Nephron (organoid): ENCODE data around the gene ZNF423.
"Not testable (repeated sequence)": the region's sequence is repeated elsewhere in the genome, so short reads cannot be mapped to it uniquely, and the experiment has no call there.

Experiments
- H3K27ac Mint-ChIP-seq, 3 experiments: 2 replicates each; pipeline ENCODE4 v1.8.0; 2020; ENCODE audit warnings: mixed read lengths in 3 of 3, mild to moderate bottlenecking in 2 of 3, moderate library complexity in 1 of 3
- H3K27me3 Mint-ChIP-seq: 2 replicates; pipeline ENCODE4 v1.8.0; 2021; ENCODE audit warnings: low read depth, mild to moderate bottlenecking, moderate library complexity, mixed read lengths
- H3K36me3 Mint-ChIP-seq: 2 replicates; pipeline ENCODE4 v1.8.0; 2020; ENCODE audit warnings: low read depth, mixed read lengths
- H3K4me1 Mint-ChIP-seq: 2 replicates; pipeline ENCODE4 v1.8.0; 2020; ENCODE audit warnings: mixed read lengths
- H3K4me3 Mint-ChIP-seq, 3 experiments: 2 replicates each; pipeline ENCODE4 v1.8.0; 2020; ENCODE audit warnings: mild to moderate bottlenecking in 3 of 3, mixed read lengths in 3 of 3, moderate library complexity in 2 of 3
- H3K9me3 Mint-ChIP-seq: 2 replicates; pipeline ENCODE4 v1.8.0; 2020; ENCODE audit warnings: mixed read lengths
- CTCF ChIP-seq, 3 experiments: fragments of 200-600 bp; sonication (generic); IDR thresholded peaks; one replicate each; pipeline ENCODE4 v1.5.0; 2021; ENCODE audit warnings: antibody characterized with exemption in 3 of 3; ENCODE audit not compliant: unreplicated experiment in 3 of 3

Gene ZNF423

GRCh38 chr16:49875806-49876715 is 20.1 kb upstream of the ZNF423 start:
- H3K9me3 Mint-ChIP-seq = no peaks in the 10 kb centered on the region
- no peaks in the 10 kb centered on the region for H3K36me3 Mint-ChIP-seq
- peak overlapping the region; percentile 25 to 57 (median 47) for H3K27ac Mint-ChIP-seq
- TF ChIP-seq CTCF (IDR thresholded peaks at IDR 0.05; ENCODE audit: unreplicated experiment in 3 of 3) = no peak
- peaks cover 11% of the 10 kb centered on the region for H3K27me3 Mint-ChIP-seq
- peaks cover 10% of the 10 kb centered on the region for H3K4me1 Mint-ChIP-seq
- H3K4me3 Mint-ChIP-seq = peak overlapping the region; percentile 32 to 83 (median 49)

- H3K27me3 Mint-ChIP-seq = peaks cover 11% of the 10 kb centered on the region
- H3K9me3 Mint-ChIP-seq = no peaks in the 10 kb centered on the region
- peak overlapping the region in 1 of 3 experiments; percentile 38 for H3K27ac Mint-ChIP-seq
- no peak overlapping the region for H3K4me3 Mint-ChIP-seq
- peaks cover 10% of the 10 kb centered on the region for H3K4me1 Mint-ChIP-seq
- TF ChIP-seq CTCF (IDR thresholded peaks at IDR 0.05; ENCODE audit: unreplicated experiment in 3 of 3) = no peak
- H3K36me3 Mint-ChIP-seq = no peaks in the 10 kb centered on the region
Observed at GRCh38 chr16:49874613-49875237, 18.8 kb upstream of the ZNF423 start.

GRCh38 chr16:49871824-49872223 is 15.9 kb upstream of the ZNF423 start:
- H3K27ac Mint-ChIP-seq, H3K27me3 Mint-ChIP-seq, H3K9me3 Mint-ChIP-seq, H3K36me3 Mint-ChIP-seq, H3K4me3 Mint-ChIP-seq: not testable (repeated sequence)
- H3K4me1 Mint-ChIP-seq = peaks cover 26% of the 10 kb centered on the region

- H3K9me3 Mint-ChIP-seq = no peaks in the 10 kb centered on the region
- no peaks in the 10 kb centered on the region for H3K36me3 Mint-ChIP-seq
- H3K4me1 Mint-ChIP-seq = peaks cover 21% of the 10 kb centered on the region
- no peak for TF ChIP-seq CTCF (IDR thresholded peaks at IDR 0.05; ENCODE audit: unreplicated experiment in 3 of 3)
- H3K27me3 Mint-ChIP-seq = peaks cover 4% of the 10 kb centered on the region
- peak overlapping the region in 1 of 3 experiments; percentile 78 for H3K27ac Mint-ChIP-seq
- no peak overlapping the region for H3K4me3 Mint-ChIP-seq
Observed at GRCh38 chr16:49869731-49870130, 13.8 kb upstream of the ZNF423 start.

GRCh38 chr16:49867796-49868668 is 12.1 kb upstream of the ZNF423 start:
- H3K36me3 Mint-ChIP-seq = no peaks in the 10 kb centered on the region
- H3K4me3 Mint-ChIP-seq = no peak overlapping the region
- H3K27me3 Mint-ChIP-seq = peaks cover 4% of the 10 kb centered on the region
- TF ChIP-seq CTCF (IDR thresholded peaks at IDR 0.05; ENCODE audit: unreplicated experiment in 3 of 3) = no peak
- no peaks in the 10 kb centered on the region for H3K9me3 Mint-ChIP-seq
- H3K27ac Mint-ChIP-seq = peak overlapping the region; percentile 34 to 46 (median 45)
- H3K4me1 Mint-ChIP-seq = peaks cover 18% of the 10 kb centered on the region

- Mint-ChIP-seq H3K27me3 (peaks cover 4% of the 10 kb centered on the region), H3K27ac (peak overlapping the region; percentile 45 to 48 (median 46)), H3K4me3 (no peak overlapping the region), H3K36me3 (no peaks in the 10 kb centered on the region), H3K4me1 (peaks cover 21% of the 10 kb centered on the region), H3K9me3 (no peaks in the 10 kb centered on the region)
- no peak for TF ChIP-seq CTCF (IDR thresholded peaks at IDR 0.05; ENCODE audit: unreplicated experiment in 3 of 3)
Observed at GRCh38 chr16:49867234-49867633, 11.3 kb upstream of the ZNF423 start.
